ENCODE data around the gene EEFSEC. TPM values are rescaled to one million over a fixed set of nuclear protein-coding genes. Genes with fewer than 3 reads are reported as not detected.

EEFSEC gene
- total RNA-seq, 4 donors from 2014 or later, result 25.1 to 43.5 (median 29.5) TPM

DNA sequence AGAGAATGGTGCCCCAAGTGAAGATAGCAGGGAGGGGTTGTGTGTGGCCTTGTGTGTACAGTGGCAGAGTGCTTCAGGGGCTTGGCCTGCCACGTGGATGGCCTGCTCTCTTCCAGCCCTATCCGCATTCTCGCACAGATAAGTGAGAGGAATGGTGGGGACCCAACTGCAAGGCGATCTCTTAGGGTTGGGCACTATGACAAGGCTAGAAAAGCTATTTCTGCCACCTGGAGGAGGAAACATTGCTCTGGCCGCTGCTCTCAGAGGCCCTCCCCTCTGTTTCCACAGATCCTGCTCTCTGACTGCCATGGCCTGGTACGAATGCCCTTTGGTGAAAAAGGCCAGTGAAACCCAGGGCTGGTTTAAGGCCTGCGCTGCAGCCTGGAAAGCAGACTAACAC lies 20.6 kb downstream of the EEFSEC start:
- WGBS, 2 donors, result 70 to 72% methylated on average over 7 of the region's 7 CpGs
- DNase-seq (ENCODE audit: low spot score in 2 of 2), result no peak
- Histone ChIP-seq H3K27me3 (no peaks in the 10 kb centered on the region), H3K4me1 (peaks cover 0 to 36% (median 17%) of the 10 kb centered on the region in 4 donors), H3K27ac (no peak overlapping the region), H3K4me3 (no peak overlapping the region), H3K36me3 (no peaks in the 10 kb centered on the region), H3K9me3 (no peaks in the 10 kb centered on the region)
- TF ChIP-seq, protein P1, sequence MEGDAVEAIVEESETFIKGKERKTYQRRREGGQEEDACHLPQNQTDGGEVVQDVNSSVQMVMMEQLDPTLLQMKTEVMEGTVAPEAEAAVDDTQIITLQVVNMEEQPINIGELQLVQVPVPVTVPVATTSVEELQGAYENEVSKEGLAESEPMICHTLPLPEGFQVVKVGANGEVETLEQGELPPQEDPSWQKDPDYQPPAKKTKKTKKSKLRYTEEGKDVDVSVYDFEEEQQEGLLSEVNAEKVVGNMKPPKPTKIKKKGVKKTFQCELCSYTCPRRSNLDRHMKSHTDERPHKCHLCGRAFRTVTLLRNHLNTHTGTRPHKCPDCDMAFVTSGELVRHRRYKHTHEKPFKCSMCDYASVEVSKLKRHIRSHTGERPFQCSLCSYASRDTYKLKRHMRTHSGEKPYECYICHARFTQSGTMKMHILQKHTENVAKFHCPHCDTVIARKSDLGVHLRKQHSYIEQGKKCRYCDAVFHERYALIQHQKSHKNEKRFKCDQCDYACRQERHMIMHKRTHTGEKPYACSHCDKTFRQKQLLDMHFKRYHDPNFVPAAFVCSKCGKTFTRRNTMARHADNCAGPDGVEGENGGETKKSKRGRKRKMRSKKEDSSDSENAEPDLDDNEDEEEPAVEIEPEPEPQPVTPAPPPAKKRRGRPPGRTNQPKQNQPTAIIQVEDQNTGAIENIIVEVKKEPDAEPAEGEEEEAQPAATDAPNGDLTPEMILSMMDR (IDR thresholded peaks at IDR 0.05), result no peak
- TF ChIP-seq POLR2A (IDR thresholded peaks at IDR 0.05), result no peak
- TF ChIP-seq EP300 (IDR thresholded peaks at IDR 0.05), result no peak

DNA sequence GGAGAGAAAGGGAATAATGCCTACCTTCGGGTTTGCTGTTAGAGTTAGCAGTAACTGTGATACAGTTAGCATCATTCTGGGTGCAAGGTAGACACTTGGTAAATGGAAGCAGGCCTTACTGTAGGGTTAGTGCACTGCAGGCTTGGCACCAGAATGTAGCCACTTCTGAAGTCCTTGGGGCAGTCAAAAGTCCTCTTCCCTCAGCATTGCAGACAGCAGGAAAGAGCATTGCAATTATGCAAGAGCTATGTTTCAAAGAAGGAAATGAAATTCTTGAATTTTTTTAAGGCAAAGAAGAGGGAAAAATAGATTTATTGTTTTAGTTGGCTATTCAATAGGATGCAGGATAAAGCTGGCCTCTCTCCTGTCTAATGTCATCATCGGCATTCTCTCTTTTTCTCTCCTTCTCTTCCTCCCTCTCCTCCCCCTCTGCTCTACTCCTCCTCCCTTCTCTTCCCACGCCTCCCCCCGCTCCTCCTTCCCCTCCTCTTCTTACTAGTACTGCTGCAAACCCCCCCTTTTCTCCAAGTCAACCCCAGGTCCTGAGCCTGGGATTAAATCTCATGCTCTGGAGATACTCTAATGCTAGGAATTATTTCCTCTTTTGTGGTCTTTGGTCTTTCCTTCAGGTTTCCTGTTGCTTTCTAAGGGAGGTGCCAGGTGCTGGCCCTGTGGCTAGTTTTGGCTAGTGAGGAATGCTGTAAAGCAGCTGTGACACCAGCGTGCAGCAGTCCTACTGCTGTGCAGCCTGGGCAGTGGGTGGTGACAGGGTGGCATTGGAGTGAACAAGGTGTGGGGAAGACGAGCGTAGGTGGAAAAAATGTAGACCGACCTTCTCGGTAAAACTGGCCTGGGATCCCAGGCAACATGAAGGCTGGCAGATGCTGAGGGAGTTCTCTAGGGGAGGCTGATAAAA lies 21.7 kb downstream of the EEFSEC start:
- no peaks in the 10 kb centered on the region for H3K36me3 ChIP-seq
- peak overlapping the region in 2 of 4 donors; percentile 24 to 27 for H3K27ac ChIP-seq
- WGBS, 2 donors, result 59 to 67% methylated on average over 9 of the region's 9 CpGs
- TF ChIP-seq, protein P1 (IDR thresholded peaks at IDR 0.05), result no peak
- no peak for TF ChIP-seq POLR2A (IDR thresholded peaks at IDR 0.05)
- H3K27me3 ChIP-seq, result no peaks in the 10 kb centered on the region
- no peaks in the 10 kb centered on the region for H3K9me3 ChIP-seq
- no peak for DNase-seq (ENCODE audit: low spot score in 2 of 2)
- H3K4me3 ChIP-seq, result no peak overlapping the region
- peaks cover 0 to 47% (median 21%) of the 10 kb centered on the region in 4 donors for H3K4me1 ChIP-seq

DNA sequence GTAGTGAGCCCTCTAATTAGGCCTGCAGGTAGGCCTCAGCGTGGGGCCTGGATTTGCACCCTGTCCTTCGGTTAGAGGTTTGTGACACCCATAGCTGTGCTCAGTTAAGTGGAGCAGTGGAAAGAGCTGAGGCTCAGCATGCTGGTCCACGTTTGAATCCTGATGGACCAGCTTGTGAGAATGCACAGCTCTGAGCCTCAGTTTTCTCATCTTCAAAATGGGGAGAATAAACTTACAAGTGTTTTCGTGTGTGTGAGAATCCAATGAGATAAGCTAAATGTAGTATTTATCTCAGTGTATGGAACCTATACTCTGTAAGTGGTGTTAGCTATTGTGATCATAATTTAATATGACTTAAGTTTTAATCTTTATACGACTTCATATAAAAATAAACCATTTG lies 22.5 kb downstream of the EEFSEC start:
- Histone ChIP-seq H3K27ac (peak overlapping the region in 1 of 4 donors; percentile 27), H3K36me3 (no peaks in the 10 kb centered on the region), H3K27me3 (no peaks in the 10 kb centered on the region), H3K4me3 (no peak overlapping the region), H3K9me3 (no peaks in the 10 kb centered on the region), H3K4me1 (peaks cover 0 to 54% (median 24%) of the 10 kb centered on the region in 4 donors)
- no peak for DNase-seq (ENCODE audit: low spot score in 2 of 2)
- TF ChIP-seq EP300 (IDR thresholded peaks at IDR 0.05), result no peak
- no peak for TF ChIP-seq POLR2A (IDR thresholded peaks at IDR 0.05)
- TF ChIP-seq, protein P1 (IDR thresholded peaks at IDR 0.05), result no peak
- 93 to 95% methylated on average over 5 of the region's 5 CpGs for WGBS, 2 donors

DNA sequence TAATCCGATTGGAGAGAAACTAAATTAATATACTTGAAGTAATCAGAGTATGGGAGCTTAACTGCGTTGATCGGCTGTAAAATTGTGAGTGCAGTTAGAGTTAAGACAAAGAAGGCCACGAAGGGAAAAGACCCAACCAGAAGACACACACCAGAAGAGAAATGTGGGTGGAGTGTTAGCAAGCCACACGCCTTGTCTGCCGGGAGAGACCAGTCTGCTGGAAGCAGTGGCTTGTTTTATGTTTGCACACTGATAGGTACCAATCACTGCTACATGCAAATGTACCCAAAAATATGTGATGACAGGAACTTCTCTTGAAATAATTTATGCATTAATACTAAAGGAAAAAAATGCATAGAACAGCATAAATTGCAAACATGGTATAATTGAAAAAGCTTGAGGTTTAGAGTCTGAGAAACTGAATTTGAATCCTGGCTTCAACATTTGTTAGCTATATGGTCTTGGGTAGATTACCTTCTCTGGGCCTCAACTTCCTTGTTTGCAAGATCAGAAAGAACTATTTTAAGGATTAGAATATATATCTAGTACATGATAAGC lies 23.1 kb downstream of the EEFSEC start:
- WGBS, 2 donors, result 65 to 80% methylated on average over 6 of the region's 6 CpGs
- TF ChIP-seq EP300 (IDR thresholded peaks at IDR 0.05), result no peak
- TF ChIP-seq POLR2A (IDR thresholded peaks at IDR 0.05), result no peak
- H3K9me3 ChIP-seq, result no peaks in the 10 kb centered on the region
- H3K36me3 ChIP-seq, result no peaks in the 10 kb centered on the region
- H3K27ac ChIP-seq, result no peak overlapping the region
- no peaks in the 10 kb centered on the region for H3K27me3 ChIP-seq
- DNase-seq (ENCODE audit: low spot score in 2 of 2), result no peak
- H3K4me3 ChIP-seq, result no peak overlapping the region
- H3K4me1 ChIP-seq, result peaks cover 0 to 54% (median 24%) of the 10 kb centered on the region in 4 donors

DNA sequence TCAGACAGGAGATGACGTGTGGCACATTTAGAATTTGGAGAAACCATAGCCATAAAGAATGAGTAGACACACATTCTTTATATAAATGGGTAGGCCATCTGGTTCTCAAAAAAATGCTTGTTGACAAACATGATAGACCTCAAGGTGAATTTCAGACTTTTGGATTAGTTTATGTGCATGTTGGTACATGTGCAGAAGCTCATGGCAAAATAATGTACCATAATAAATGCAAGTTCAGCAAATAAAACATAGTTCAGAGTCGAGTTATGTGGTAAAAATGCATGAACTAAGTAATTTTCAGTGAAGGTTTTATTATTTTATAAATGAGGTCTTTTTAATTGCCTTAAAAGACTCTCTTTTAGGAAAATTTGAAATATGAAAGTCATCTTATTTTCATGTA lies 24.6 kb downstream of the EEFSEC start:
- no peak for TF ChIP-seq EP300 (IDR thresholded peaks at IDR 0.05)
- no peak for TF ChIP-seq POLR2A (IDR thresholded peaks at IDR 0.05)
- TF ChIP-seq, protein P1 (IDR thresholded peaks at IDR 0.05), result no peak
- Histone ChIP-seq H3K27me3 (no peaks in the 10 kb centered on the region), H3K36me3 (no peaks in the 10 kb centered on the region), H3K4me1 (peaks cover 0 to 60% (median 24%) of the 10 kb centered on the region in 4 donors), H3K9me3 (no peaks in the 10 kb centered on the region), H3K4me3 (peak overlapping the region in 2 of 4 donors; percentile 13 to 33), H3K27ac (peak overlapping the region in 3 of 4 donors; percentile 33 to 74 (median 64))
- DNase-seq (ENCODE audit: low spot score in 2 of 2), result no peak
- WGBS, 2 donors, result 61 to 64% methylated on average over 2 of the region's 2 CpGs
